GM21723 (cell line): ENCODE results near the gene NOC2L.

Source experiments
- ATAC-seq: cut with Tn5 transposase; IDR thresholded peaks from one replicate; pipeline ENCODE4 v1.9.1; 2021; ENCODE audit warnings: mild to moderate bottlenecking, moderate library complexity; ENCODE audit not compliant: unreplicated experiment

The NOC2L gene

DNA sequence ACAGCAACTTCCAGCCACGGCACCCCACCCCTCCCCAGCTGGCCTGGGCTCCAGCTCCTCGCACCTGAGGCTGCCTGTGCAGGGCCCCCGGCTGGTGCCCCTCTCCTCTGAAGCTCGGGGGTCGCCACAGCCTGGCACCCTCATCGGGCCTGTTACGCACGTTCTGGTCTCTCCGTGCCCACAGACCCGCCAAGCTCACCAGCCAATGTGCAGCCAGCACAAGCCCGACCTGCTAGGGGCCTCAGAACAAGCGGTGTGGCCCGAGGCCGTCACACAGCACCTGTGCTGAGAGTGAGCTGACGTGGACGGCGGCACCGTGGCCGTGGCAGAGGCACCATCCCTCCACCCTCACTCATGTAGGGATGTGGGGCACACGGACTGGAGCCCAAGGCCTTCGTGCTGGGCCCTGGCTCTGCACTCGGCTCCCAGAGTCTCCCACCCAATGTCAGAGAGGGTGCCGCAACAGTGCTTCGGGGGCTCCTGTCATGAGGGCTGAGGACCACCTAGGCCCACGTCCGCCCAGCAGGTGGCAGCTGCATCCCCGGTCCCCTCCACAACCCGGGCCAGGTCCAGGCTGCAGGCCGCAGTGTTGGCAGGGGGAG lies 39.7 kb downstream of the NOC2L start:
- ATAC-seq = no peak

DNA sequence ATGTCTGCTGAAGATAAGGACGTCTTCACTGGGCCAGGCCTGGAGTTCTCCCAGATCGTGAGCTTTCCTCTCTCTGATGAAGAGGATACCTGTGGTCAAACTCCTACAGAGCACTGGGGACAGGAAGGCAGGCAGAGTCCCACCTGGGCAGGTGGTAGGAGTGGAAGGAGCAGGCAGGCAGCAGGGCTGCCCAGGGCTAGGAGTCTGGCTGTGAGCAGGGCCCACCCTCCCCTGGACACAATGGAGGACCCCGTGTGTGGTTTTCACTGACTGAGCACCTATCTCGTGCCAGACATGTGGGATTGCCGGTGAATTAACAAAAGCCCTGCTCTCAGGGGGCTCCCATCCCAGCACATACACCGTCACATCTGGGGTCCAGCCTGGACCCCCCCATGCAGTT lies 40.2 kb downstream of the NOC2L start:
- ATAC-seq = no peak

DNA sequence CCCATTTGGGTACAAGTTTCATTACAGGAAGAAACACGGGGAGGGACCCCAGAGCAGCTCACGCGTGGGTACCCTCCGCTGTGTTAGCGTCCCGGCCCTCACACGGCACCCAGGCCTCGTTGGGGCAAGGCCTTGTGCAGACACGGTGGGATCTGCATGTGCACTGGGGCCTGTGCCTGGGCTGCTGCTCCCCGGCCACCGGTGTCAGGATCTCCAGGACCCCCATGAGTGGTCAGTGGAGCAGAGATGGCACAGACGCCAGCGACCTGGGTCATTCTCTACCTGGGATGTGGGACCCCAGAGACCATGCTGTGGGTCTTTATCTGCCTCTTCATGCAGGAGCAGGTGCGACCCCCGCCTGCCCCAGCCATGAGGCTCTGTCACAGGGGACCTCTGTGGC lies 40.7 kb downstream of the NOC2L start:
- ATAC-seq = no peak

DNA sequence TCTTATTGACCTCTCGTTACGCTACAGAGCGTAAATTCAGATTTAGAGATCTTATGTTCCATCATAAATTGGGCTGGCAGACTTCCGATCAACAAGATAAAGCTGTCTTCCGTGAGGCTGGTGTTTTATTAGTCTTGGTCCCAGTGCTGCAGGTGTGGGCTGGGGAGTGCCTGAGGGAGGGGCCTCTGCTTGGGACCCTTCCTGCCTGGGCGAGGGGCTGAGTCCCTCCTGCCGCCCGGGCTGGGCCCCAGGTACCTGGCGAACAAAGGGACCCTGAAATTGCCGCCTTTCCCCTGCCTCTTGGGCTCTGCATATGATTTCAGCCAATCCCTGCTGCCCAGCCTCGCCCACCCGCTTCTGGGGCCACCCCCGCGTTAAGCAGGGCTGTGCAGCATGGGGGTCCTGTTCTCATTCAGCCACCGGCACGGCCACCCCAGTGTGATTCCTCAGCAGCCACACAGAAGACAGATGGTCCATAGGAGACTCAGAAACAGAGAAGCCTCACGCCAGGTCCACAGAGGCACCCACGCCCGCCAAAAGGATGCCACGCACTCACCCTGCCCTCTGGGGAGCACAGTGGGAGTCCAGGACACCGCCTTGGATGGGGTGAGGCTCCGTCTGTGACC lies 41.5 kb downstream of the NOC2L start:
- ATAC-seq = no peak

DNA sequence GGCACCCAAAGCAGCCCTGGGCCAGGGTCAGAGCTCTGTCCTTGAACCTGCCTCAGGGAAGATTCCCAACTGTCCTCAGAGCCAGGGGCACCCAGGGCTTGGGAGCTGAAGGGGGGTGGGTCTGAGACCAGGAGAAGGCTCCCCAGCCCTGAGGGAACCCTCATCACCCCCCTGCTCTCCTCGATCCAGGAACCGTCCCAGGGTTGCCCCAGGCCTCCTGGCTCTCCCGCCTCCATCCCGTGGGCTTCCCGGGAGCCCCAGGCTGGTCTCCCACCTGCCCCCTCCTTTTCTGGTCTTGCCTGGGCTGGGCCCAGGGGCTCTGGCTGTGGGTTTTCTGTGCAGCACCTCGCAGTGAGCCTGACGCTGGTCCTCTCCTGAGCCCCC lies 42.0 kb downstream of the NOC2L start:
- ATAC-seq = no peak

DNA sequence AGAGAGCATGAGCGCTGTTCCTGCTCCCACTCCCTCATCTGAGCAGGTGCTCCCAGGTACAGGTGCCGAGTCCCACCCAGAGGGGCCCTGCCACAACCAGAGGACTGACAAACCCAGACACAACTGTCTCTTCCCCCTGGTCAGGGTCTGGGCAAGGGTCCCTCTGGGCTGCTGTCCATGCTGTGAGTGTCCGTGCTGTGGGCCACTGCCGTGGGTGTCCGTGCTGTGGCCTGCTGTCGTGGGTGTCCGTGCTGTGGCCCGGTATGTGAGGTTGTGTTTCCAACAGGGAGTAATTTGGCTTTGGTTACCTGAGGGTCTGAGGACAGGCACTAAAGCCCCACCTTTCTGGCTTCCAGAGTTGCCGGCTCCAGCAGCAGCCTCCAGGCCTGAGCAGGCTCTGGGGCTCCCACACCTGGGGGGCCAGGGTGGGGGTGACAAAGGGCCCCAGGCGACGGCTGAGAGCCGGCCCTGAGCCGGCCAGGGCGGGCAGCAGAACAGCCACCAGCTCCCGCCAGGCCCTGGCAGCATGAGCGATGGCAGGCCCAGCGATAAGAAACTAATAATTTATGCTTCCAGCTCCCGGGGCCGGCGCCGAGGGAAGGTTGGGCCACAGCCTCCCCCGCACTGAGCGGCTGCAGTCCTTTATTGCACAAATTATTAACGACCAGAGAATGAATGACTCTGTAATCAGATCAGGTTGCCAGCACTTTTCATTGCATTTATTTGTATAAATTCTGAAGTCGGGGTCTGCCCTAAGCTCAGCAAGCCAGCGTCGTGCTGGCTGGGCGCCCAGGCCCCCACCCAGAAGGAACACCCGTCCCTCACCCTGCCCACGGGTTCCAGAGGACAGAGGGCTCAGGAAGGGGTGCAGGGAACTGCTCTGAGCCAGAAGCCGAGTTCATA lies 42.6 kb downstream of the NOC2L start:
- no peak for ATAC-seq

DNA sequence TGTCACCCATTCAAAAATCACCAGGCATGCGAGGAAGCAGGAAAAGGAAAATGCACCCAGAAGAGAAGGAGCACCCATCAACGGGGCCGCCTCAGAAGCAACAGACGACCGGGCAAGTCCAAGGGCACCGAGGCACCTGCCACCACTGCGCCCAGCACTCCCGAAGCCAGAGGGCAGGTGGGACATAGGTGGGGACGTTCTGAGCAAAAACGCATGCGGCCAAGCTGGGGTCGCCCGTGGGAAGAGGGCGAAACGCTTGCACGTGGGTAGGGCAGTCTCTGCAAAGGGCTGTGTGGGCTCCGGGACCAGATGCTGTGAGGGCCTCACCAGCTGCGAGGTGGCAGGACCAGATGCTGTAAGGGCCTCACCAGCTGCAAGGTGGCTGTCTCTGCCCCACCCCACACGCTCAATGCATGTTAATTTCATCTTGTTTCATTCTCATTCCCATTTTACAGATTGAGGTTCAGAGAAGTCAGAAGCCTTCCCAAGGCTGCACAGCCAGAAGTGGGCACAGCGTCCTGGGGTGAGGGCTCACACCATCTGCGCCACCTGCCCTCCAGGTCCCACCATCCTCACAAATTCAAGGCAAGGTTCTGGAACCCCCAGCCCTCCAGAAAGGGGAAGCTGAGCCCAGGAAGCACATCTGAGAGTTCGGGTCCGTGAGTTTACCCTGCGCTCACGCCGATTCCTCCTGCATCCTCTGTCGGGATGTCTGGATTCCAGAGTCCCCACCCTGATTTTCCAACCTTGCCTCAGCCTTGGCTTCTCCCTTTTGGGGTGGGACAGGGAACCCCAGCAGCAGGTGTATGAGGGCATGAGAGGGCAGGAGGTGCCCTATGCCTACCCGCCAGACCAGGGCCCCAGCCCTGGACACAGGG lies 43.5 kb downstream of the NOC2L start:
- no peak for ATAC-seq

DNA sequence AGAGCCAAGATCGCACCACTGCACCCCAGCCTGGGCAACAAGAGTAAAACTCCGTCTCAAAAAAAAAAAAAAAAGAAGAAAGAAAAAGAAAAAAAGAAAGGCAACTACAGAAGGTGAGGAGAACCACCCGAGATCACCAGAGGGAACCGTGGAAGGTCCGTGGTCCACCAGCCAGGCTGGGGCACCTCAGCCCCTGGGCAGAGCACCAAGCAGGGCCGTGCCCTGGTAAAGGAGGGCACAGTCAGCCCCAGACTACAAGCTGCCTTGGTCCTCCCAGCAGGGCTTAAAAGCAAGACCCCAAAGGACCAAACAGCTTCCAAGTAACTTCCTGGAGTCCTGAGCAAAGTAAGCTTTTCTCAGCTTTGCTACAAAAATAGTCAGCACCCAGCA lies 44.2 kb downstream of the NOC2L start:
- ATAC-seq = no peak

DNA sequence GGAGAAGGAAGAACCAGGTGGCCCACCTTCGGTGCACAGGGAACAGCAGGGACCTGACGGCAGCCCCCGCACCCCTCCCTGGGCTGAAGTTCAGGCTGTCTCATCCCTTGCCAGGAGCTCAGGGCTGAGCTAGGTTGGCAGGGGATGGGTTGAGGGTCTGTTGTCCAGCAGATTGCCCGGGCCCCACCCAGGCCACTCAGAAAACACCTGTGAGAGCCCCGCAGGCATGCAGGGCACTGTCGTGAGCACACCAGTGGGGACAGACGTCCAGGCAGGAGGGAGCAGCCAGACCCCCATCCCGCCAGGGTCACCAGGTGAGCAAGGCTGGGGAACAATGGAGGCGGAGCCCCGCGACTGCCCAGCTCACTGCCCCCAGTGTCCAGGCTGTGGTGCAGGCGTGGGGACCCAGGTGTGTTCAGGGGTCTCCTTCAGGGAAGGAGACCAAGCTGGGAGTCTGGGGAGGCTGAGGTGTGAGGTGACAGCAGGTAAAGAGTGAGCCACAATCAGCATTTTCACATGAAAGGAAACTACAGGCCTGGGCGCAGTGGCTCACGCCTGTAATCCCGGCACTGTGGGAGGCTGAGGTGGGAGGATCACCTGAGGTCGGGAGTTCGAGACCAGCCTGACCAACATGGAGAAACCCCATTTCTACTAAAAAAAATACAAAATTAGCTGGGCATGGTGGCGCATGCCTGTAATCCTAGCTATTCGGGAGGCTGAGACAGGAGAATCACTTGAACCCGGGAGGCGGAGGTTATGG lies 44.7 kb downstream of the NOC2L start:
- no peak for ATAC-seq

DNA sequence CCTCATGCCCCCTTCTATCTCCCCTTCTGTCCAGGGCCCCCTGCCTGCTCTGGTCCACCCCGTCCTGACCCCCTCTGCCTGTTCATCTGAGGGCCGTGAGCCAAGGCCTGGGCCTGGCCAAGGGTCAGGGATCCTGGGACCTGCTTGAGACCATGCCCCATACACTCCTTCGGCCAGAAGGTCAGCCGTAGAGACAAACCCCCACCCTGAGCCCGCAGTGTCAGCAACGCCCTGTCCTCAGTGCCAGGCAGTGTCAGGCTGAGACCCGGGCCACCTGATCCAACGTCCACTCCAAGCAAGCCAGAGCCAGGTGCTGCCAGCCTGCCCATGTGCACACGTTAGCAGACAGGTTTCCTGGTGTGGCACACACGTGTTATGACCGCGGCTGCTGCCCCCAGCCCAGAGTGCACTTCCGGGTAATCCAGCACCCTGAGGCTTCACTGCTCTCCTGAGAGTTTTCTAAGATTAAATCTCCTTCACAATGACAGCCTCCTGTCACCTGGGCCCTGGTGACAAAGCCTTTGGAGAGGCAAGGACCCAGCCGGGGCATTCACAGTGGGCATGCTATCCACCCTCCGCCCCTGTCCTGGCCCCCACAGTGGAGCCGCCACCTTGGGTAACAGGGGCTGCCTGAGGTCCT lies 45.4 kb downstream of the NOC2L start:
- ATAC-seq = no peak

DNA sequence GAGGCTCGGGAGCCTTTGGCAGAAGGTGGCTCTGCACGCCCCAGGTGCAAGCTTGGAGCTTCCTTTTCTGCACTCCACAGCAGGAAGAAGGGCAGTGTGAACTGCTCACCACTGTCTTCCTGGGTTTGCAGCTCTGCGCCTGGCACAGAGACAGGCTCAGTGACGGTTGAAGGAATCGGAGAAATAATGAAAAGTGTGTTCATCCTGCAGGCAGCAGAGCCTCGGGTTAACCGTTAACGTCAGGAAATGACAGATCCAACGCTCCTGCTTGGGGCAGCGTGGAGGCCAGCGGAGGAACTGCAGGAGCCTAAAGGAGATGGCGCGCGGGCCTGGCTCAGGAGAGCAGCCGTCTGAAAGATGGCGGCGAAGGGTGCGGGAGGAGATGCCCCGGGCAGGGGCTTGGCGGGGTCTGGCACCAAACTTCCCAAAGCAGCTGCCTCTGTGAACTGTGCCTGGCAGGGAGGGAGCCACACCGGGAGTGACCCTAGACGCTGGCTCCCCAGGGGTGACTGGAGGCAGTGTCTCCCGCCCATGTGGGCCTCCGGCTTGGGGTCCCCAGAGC lies 46.2 kb downstream of the NOC2L start:
- ATAC-seq = no peak

DNA sequence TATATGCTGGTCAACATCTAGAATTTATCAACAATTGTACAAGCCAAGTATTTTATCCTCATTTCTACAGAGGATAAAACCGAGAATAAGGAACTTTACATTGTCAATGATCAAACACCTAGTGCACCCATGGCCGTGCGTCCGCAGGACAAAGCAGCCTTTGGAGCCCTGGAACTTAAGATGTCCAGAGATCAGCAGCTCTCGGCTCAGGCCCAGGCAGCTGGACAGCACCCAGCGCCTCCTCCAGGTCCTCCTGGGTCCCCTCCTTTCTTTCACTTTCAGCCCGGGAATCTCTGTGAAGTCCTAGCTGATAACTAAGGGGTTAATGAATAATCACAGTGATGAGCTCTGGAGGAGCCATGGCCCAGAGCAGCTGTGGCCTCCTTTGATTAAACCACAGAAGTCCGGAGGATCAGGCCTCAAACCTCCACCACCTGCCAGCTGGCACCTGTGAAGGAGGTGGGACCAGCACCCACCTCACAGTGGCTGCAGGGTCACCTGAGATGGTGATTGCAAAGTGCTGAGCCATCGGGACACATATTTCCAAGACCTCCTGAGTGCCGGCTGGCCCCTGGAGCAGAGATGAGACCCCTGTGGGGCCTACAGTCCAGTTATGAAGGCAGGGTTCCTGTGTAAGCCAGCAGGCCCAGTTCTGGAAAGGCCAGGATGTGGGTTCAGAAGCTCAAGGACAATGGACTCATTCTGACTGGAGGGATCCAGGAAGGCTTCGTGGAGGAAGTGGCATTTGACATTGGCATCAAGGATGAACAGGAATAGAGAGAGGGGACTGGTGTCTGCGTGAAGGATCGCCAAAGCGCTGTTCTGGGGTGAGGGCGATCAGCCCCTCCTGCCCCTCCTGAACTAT lies 46.9 kb downstream of the NOC2L start:
- no peak for ATAC-seq

DNA sequence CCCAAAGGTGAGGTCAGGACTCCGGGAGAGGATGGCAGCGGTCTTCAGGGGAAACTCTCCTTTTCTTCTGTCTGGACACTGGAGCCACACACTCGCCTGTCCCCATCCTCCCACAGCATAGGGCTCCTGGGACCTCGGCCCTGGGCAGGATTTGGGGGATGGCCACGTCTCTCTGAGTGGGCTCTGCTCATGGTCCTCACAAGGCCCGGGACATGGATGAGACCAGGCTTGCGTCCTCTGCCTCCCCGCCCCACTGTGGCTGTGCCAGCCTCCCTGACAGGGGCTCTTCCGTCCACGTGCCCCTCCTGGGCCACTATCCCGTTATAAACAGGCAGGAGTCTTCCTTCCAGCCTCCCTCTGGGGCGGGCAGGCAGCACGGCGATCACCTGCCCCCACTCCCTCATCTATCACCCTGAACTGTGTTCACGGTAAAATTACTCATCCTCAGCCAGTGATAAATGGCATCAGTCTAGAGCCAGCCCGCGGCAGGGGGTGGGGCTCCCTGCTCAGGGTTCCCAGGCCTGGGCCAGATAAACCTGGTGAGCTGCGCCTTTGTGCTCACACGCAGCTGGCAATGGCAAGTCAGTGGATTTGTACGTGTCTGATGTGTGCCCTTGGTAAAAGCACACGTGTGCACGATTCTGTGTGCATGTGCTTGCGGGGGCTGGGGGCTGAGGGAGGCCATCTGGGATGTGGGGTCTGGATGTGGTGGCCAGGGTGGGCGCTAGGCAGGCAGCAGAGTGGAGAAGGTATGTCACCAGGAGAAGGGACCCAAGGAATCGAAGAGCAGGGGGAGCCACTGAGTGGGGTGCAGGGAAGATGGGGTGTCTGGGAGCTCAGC lies 48.0 kb downstream of the NOC2L start:
- ATAC-seq = no peak

DNA sequence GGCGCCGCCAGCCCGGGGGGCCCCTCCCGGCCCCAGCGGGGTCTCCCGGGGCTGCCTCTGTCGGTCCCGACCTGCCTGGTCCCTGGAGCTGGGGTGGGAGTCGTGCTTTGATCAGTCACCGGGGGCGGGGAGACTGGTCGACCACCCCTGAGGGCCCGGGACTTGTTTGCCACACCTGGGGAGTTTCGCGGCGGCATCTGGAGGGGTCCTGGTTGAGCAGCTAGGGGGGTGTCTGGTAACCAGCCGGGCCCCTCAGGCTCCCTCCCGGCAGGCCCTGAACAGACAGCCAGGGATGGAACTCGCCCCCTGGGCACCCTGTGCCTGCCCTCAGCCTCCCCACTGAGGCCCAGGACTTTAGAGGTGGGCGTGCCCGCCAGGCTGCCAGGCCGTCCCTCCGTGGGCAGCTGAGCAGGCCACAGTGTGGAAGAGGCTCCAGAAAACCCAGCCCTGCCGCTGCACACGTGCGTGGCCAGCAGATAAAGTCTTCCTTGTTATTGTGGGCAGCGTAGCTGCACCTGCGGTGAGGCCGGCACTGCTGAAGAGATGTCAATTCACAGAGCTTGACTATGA lies 48.7 kb downstream of the NOC2L start:
- no peak for ATAC-seq

DNA sequence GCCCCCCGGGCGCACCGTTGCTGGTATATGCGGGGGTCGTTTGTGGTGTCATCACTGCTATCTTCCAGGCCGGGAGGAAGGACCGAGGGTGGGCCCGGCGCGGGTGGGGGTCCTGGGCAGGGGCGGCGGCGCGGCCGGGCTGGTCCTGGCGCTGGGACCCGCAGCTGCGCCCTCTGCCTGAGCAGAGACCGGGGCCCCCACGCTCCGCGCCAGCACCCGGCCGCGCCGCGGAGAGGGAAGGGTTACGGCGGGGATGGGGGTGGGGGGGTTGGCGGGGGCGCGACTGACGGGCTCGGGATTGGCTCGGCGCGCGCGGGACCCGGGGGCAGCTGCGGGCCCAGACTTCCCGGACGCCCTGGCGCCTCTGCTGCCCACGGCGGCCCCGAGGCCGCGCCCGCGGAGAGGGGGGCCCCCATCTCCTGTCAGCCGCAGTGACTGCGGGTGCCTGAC lies 49.2 kb downstream of the NOC2L start:
- ATAC-seq = no peak

DNA sequence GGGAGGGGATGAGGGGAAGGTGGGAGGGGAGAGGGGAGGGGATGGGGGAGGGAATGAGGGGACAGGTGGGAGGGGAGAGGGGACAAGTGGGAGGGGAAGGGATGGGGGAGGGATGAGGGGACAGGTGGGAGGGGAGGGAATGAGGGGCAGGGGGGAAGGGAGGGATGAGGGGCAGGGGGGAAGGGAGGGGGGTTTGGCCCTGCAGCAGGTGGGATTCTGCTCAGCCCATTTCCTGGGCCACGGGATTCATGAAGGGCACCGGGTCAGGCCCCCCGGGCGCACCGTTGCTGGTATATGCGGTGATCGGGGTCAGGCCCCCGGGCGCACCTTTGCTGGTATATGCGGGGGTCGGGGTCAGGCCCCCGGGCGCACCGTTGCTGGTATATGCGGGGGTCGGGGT lies 50.4 kb downstream of the NOC2L start:
- no peak for ATAC-seq
